ENCODE measurements around the gene NPHP4.
"Not testable (repeated sequence)": the region's sequence is repeated elsewhere in the genome, so short reads cannot be mapped to it uniquely, and the experiment has no call there.

Gene NPHP4

DNA sequence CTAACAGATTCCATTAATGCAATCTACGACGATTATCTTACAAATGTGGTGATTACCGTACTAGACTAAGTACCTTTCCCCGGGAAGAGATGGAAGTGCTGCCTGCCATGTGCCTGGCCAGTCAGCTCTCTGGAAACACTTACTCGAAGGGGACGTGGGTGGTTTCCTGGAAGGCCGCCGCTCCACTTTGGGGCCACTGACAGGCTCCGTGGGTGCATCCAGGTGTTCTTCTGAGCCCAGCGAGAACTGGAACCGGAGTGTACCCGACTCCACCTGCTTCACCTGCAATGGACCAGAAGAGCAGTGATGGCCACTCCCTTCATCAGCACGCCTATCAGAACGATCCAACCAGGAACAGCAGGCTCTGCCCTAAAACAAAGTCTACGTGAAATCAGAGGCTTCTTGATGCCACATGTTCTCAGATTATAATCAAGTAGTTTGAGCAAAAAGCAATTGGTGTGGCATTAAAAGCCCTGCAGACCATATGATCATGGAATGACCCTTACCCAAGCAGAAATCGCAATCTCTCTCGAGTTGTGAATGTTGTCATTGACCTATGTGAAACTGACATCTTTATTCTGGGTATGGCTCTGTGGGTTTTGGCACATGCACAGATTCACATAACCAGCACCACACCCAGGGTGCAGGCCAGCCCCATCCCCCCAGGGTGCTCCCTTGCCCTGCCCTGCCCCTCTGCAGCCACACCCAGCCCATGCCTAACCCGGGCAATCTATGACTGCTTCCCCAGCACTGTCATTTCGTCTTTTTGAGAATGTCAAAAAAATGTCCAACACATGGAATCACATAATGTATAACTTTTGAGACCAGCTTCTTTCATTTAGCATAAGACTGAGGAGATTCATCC lies 64.5 kb downstream of the NPHP4 start:
- DNase-seq: no peak

DNA sequence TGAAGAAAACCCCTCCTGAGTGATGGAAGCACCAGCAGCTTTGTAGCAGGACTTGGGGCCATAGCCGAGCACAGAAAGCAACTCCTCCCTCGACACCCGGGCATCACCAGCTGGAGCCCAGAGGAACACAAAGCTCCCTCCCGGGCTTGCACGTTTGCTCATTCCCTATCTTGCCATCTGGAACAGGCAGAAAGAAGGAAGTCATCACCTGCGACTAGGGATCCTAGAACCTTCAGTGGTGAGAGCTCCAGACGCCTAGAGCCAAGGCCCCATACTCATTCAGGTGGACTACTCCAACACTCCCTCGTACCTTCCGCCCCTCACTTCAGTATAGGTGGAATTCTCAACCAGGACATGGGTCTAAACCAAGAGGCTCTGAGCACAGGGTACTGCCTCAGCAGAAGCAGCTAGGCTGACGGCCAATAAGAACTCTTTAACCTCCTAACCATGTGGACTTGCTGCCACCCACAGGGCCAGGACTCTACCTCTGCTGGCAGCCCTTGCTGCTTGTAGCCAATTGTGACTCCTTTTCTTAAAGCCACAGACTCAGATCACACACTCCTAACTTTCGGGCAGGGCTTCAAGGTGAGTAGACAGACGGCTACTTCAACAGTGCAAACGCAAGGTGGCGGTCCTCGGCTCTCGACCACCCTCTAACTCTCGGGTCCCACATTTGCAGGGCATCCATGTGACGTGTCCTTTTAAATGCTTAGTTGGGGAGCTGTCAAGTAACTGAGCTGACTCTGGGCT lies 65.4 kb downstream of the NPHP4 start:
- DNase-seq: no peak

DNA sequence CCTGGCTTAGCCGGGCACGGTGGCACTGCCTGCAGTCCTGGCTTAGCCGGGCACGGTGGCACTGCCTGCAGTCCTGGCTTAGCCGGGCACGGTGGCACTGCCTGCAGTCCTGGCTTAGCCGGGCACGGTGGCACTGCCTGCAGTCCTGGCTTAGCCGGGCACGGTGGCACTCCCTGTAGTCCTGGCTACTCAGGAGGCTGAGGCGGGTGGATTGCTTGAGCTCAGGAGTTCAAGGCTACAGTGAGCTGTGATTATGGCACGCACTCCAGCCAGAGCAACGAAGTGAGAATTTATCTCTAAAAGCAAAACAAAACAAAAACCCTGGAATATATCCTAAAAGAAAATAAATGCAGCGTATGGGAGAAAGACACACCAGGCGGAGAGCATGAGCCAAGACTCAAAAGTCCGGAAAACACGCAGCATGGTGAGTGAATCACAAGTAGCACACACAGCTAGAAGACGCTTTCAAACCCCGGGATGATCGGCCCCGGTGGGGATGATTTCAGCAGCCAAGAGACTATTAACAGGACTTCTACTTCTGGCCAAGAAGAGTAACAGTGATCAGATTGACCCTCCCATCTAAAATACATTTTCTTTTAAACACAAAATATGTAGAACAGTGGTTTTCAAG lies 69.4 kb downstream of the NPHP4 start:
- DNase-seq: not testable (repeated sequence)

DNA sequence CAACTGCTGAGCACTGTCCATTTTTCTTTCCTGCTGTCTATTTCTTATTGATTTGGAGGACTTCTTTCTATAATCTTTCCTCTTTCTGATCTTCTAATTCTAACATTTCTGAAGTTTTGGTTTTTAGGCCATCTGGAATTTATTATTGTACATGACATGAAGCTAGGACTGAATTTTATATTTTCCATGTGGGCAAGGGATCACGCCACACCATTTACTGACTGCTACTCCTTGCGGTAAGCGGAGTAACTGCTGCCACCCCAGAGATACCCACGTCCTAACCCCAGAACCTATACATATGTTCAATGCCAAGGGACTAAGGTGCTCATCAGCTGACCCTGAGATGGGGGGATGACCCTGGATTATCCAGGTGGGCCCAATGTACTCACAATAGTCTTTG lies 70.6 kb downstream of the NPHP4 start:
- DNase-seq: no peak

GRCh38 chr1:5921129-5921528 lies 71.1 kb downstream of the NPHP4 start:
- DNase-seq: no peak

DNA sequence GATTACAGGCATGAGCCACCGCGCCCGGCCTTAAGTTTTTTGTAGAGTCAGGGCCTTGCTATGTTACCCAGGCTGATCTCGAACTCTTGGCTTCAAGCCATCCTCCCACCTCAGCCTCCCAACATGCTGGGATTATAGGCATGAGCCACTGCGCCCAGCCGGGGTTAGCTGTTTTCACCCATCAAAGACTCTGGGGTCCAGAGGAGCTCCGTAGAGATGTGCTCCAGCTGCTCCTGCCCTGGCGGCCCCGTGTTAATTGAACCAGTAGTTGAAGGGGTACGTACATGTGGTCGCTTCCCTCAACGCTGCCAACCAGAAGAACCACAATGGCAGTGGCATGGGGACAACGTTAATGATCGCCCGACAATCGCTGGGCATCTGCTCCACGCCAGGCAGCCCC lies 72.0 kb downstream of the NPHP4 start:
- DNase-seq: no peak

GRCh38 chr1:5918275-5918649 lies 74.0 kb downstream of the NPHP4 start:
- no peak for DNase-seq

DNA sequence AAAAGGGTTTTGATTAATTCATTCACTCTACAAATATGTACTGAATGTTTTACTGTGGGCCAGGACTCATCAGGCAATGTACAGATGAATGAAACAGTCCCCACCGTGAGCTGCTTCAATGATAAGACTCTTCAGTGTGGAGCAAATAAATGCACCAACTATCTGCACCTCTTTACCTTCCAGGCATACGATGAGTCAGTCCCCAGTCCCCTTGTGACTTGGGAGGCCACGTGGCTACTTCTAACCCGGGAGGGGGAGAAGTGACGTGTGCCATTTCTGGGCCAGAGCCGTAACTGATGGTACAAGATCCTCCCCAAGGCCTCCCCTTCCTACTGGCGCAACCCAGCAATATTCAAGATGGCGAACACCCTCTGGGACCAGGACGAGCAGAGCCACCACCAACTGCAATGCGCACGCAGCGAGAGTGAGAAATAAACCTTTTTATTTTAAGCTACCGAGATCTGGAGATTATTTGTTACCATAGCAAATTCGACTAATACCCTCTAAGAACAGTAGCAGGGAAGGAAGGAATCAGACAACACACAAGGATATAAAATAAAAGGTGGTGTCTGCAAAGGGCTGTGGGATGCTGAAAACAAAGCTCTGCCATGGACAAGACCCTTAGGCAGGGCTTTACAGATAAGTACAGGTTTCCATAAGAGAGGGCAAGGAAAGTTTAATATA lies 74.5 kb downstream of the NPHP4 start:
- DNase-seq: no peak

- no peak for DNase-seq
These were observed 75.0 kb downstream of the NPHP4 start for GRCh38 chr1:5917281-5917590.

GRCh38 chr1:5916572-5917280 lies 75.5 kb downstream of the NPHP4 start:
- no peak for DNase-seq

- DNase-seq: peak; percentile 22
These were observed 76.3 kb downstream of the NPHP4 start for GRCh38 chr1:5915587-5916571.

DNA sequence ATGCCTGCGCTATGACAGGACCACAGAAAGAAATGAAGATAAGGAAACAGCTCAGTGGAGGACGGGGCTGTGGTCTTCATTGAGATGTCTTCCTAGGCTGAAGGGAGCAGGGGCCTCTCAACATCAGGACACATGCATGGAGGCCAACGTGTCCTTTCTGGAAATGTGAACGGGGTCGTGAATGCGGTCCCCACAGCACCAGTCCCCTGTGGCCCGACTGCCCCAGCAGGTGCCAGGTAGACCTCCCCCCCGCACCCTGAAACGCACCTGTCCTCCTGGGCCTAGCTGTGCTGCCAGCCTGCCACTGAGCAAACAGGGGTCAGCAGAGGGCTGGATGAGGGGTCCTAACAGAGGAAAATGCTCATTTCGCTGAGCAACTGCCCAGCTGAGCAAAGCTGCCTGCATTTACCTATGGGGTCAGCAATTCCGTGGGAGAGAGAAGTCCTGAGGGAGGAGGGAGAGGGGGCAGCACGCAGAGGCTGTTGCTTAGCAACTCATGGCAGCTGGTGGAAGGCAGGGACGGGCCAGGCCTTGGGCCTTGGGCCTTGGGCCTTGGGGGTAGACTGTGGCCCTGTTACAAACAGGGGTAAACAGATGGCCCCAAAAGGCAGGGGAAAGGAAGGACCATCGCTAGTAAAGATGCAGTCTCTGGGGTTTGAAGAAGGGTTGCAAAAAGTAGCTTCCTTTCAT lies 77.4 kb downstream of the NPHP4 start:
- no peak for DNase-seq

DNA sequence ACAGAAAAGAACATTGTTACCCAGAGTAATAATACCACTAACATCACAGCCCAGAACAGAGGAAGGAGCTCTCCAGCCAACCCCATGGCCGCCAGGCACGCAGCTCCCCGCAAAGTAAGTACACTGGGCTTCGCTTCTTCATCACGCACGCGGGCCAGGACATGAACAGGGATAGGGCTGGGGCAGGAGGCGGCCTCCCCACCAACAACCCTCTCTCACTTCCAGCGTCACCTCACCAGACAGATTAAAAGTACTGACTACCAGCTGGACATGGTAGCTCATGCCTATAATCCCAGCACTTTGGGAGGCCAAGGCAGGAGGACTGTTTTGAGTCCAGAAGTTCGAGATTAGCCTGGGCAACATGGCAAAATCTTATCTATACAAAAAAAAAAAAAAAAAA lies 78.3 kb downstream of the NPHP4 start:
- DNase-seq: no peak

DNA sequence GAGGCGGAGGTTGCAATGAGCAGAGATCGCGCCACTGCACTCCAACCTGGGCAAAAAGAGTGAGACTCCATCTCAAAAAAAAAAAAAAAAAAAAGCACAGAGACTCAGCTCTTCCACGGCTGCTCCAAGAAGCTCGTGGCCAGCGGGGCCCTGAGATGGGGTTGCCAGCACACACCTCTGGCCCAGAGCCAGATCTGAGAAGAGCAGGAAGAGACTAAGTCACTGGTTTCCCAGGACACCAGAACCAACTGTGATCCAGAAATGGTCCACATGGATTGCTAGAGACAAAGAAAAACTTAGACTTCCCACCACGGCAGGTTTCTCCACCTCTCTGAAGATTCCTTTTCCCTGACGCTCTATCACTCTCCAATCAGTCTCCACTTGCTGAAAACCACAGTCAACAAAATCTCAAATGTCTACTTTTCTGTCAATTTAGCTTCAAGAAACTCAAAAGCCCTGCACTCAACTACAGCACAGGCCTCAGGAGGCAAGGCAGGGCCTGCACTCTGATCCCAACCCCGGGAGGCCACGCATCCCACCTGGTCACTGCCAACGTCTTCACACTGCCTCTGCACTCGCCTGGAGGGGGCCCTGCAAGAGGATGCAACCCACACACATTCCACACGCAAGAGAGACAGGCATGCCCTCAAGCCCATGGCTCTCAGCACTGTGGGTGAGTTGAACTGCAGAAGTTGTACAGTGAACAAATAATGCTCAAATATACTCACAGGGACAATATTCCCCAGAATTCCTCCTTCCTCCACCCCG lies 79.0 kb downstream of the NPHP4 start:
- DNase-seq: no peak

DNA sequence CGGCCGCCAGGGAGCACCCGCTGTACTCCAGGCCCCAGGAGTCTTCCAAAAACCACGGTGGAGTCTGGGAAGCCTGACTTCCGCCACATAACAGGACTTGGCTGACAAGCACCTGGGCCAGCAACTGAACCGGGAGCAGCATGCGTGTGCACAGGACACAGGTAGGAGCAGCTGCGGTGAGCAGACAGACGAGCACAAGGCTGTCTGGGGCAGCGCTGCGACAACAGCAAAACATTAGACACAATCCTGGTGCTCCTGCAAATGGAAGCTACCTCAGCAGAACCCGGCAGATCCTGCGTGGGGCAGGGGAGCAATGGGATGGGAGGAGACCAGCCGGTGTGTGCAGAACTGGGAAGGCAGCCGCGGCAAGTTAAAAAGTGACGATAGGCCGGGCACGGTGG lies 80.4 kb downstream of the NPHP4 start:
- DNase-seq: no peak

DNA sequence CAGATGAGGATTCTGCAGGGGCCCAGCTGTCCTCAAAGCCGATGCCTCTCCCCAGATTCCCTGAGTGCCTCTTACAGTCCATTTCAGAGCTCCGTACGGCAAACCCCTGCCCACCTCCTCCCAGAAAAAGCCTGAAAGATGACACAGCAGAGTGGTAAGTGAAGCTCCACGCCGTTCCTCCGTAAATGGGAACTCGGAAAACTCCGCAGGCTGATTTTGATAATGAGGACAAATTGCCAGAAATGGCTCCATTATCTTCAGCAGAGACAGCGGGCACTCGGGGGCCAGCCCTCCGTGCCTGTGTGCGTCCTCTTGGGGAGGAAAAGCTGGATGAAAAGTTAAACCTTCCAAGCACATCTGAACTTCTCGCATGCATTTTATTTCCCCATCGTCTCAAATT lies 81.1 kb downstream of the NPHP4 start:
- DNase-seq: no peak

DNA sequence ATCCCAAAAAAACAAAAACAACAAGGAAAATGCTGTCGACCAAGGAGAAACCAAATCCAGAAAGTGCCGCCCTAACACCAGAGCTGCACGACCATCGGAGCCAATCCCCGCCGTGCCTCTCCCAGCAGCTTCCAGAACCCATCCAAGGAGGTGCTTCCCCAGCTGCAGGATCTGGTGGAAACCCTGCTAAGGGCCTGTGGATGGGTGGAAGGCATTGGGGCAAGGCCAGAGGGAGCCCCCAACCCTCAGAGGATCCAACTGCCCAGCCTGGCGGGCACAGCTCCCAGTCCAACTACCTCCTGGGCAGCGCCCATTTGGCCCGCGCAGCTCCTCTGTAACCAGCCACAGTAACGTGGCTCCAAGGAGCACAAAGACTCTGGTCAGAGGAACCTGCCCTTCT lies 81.6 kb downstream of the NPHP4 start:
- no peak for DNase-seq

DNA sequence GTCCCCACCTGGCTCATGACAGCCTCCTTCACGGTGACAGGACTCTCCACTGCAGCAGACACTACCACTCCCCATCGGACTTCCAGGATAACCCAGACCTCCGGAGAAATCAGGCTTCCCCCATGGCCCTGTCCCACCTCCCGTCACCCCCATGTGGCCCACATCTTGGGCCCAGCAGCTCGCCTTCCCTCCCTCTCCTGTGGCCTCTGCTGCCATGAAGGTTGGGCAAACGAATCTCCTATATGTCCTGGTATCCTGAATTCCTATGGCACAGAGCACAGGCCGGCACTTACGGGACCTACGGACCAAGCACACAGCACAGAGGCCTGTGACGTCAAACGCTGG lies 82.0 kb downstream of the NPHP4 start:
- DNase-seq: no peak

- DNase-seq: no peak
These were observed 82.5 kb downstream of the NPHP4 start for GRCh38 chr1:5909576-5910275.
